CD4-positive, alpha-beta T cell treated with Interleukin-17A for 4 hours (primary cell): ENCODE data around the gene INPP5K.
"Not testable (repeated sequence)": the region's sequence is repeated elsewhere in the genome, so short reads cannot be mapped to it uniquely, and the experiment has no call there.

Source experiments
- DNase-seq: peaks from one replicate; pipeline ENCODE4 v3.0.0-alpha.2; 2020; ENCODE audit warnings: mixed read lengths

The INPP5K gene

DNA sequence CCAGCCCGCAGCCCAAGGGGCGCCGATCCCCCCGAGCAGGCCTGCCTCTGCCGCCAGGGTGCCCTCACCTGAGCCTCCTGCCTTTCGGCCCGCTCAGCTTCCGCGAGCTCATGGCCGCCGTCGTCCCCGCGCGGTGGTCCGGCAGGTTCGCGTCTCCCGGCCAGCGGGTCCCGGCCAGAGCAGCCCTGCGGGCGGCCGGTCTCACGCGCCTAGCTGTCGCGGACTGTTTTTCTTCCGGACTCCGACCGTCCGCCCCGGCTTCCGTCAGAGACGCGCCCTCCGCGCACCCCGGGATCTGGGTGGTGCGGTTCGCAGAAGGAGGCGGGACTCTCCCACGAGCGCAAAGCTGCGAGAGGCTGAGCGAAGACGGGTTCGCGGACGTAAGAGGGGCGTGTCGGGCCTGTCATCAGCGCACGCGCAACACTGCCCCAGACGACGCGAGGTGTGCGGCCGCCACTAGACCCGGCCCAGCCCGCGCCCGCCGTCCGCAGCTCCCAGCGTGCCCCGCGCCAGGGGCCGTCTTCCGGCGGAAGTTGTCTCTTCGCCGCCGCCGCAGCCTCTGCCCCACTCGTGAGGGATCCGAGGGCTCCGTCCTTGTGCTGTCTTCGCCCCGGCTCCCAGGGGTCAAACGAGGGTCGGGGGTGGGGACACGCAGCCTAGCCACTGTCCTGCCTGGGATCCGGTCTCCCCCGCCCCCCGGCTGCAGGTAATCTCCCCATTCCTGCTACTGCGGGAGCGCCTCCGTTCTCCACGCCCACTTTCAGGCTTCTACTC is at the start of gene INPP5K:
Gene INPP5K, minus strand, starts transcription at position 225 of the 774 bp plus-strand sequence. Its CDS starts 113 bp downstream, at position 112.
- peak; percentile 98 for DNase-seq

- no peak for DNase-seq
These were observed 49.5 kb upstream of the INPP5K start for GRCh38 chr17:1565877-1566276.

GRCh38 chr17:1563786-1564613 is 47.6 kb upstream of the INPP5K start:
- DNase-seq = no peak

GRCh38 chr17:1563471-1563785 is 47.0 kb upstream of the INPP5K start:
- DNase-seq = not testable (repeated sequence)

- no peak for DNase-seq
These were observed 45.8 kb upstream of the INPP5K start for GRCh38 chr17:1562176-1562643.

DNA sequence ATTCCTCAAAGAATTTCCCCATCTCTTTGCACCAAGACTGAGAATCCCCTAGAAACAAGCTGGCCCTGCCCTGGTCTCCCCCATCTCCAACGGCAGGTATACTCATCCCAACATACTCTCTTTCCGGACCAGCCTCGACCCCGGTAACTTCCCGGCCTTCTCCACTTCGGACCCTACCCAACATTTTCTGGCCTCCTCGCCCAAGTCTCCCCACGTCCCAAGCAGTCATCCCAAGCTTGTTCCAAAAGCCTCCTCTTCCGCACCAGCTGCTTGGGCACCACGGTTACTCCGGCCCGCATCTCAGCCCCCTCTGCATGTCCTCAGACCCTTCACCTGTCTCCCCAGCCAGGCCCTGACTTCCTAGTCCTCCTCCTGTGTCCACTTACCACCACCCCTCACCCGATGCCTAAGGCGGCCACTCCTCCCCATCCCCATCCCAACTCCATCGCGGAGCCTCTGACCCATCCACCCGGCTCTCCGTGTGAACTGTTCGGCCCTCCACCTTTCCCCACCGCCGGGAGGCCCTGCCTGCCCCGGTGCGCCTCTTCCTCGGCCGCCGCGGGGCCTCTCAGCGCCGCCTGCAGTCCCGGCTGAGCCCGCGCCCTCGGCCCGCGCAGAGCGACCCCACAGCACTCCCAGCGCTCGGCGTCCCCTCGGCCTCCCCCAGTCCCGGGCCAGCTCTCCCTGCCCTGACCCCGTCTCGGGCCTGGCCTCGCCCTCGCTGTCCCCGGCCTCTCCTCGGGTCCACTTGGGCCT is 45.2 kb upstream of the INPP5K start:
- DNase-seq = peak; percentile 54

DNA sequence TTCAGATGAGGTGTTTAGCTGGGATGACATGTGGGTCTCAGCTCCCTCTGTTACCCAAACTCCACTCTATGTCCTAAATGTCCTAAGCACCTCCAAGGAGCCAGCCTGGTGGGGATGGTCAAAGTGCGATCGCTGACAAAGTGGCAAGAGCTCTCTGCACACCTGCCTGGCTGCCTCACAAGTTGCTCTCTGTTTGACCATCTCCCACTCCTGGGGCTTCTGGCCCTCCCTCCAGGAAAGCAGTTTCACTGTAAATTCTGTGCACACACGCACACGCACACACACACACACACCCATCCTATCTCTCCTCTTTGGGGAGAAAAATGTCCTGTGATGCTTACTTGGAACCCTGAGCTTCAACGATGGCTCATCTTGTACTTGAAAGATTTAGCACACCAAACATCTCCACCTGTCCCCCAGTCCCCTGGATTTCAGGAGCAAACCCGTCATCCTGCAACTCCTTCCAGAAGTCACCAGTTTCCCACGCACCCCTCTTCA is 44.5 kb upstream of the INPP5K start:
- DNase-seq = no peak

DNA sequence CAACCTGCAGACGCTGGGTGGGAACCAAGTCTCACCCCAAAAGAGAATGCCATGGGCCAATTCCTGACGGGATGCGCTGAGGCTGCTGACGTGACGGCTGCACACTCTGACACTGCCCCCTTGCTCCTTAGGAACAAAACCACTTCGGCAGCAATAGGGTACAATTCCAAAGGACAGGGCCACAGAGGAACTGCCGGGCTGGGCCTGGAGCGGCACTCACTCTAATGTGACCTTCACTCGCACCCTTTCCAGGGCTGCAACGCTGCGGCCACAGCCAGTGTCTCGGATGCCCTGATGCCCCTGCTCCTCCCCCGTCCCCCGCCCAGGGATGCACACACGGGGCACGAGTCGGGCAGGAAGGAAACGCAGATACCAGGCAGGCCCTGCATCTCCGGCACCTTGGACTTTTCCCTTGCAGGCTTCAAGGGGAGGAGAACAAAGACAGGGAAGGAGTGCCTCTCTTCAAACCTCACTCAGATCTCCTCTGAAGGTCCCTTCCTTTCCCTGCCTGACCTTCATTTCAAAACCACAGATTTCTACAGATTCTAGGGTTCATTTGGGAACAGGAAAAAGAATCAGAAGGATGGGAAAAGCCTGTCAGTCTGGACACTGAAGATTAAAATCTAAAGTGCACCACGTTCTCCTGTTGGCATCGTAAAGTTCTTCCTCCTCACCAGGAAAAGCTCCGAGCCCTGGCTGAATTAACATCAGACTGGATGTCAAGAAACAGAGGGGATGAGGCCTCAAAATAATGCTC is 43.9 kb upstream of the INPP5K start:
- DNase-seq = no peak

GRCh38 chr17:1559047-1560043 is 42.9 kb upstream of the INPP5K start:
- DNase-seq = no peak

- DNase-seq = no peak
These were observed 42.0 kb upstream of the INPP5K start for GRCh38 chr17:1558401-1558800.

- DNase-seq = no peak
These were observed 41.1 kb upstream of the INPP5K start for GRCh38 chr17:1557355-1558095.

- DNase-seq = no peak
These were observed 39.4 kb upstream of the INPP5K start for GRCh38 chr17:1555651-1556471.

DNA sequence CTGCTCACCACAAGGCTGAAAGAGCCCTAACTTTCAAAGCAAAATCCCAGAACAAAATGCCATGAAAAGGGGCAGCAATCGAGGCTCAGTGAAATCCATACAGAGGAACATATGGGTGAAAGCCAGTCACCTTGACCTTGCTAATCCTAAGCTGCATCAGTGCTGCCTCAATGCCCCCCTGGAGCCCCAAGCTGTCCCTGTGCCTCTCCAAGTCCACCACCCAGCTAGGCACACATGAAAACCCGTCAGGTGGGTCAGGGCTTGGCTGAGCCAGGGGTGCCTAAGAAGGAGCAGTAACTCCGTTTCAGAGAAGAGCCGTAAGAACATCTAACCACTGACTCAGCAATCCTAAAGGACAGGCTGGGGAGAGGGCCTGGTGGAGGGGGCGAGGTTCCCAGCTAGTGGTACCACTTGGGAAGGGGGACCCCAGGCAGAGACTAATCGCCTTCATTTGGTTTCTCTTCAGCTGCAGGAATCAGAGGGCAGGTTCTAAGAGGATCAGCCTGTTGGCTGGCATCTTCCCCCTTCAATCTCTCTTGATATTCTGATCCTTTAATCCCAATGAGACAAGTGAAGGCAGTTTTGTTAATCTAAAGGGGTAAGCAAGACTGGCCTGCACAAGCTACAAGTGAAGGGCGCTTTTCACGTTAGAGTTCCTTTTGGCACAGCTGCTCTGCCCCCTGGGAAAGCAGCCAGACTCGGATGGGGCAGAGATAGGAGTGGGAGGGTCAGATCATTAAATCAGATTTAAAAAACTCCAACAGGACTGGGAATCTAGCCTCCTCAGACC is 38.5 kb upstream of the INPP5K start:
- no peak for DNase-seq

GRCh38 chr17:1553354-1554266 is 37.2 kb upstream of the INPP5K start:
- DNase-seq = no peak

DNA sequence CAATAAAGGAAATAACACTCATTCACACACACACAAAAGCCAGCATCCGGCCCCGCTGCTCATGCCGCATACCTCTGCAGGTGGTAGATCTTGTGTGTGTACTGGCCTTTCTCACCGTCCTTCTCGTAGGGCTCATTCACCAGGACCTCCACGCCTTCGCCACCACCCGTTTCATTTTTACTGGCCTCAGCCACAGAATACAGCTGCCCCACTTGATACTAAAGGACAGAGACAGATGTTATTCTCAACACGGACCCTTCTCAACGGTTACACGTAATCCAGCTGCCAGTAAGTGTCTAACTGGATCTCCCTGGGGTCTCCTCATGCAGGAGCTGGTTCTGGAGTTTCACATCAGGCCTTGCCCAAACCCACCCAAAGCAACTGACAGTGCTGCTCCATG is 36.5 kb upstream of the INPP5K start:
- DNase-seq = no peak

DNA sequence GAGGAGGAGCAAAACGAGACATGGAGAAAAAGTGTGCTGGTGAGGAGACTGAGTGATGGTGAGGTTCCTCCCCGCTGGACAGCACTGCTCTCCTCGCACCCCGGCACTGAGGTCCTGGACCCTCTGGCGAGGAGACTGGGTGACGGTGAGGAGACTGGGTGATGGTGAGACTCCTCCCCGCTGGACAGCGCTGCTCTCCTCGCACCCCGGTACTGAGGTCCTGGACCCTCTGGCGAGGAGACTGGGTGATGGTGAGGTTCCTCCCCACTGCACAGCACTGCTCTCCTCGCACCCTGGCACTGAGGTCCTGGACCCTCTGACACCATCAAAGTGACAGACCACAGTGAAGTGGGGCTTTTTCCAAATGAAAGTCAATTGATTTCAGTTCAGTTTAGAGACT is 35.3 kb upstream of the INPP5K start:
- no peak for DNase-seq

- no peak for DNase-seq
These were observed 31.6 kb upstream of the INPP5K start for GRCh38 chr17:1548032-1548431.
